HK-2 (cell line): ENCODE measurements around the gene SMARCA2.

ENCODE experiments used
- DNase-seq: peaks from one replicate; pipeline ENCODE4 v3.0.0-alpha.2; 2018; ENCODE audit not compliant: unreplicated experiment

Gene SMARCA2

DNA sequence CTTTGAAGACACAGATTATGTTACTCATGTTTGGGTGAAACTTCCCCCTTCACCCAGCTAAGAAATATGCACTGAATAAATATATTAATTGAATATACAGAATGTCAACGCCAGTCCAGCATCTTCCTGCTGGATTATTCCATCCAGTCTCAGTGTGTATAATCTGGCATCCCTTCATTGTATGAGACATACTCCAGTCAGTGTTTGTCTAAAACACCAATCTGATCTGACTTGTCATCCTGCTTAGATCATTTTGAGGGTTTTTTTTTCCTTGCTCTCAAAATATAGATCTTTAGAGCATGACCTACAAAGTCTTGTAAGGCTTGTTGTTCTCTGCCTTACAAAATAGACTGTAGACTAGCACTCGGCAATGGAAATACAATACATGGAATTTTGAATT lies 195.1 kb downstream of the SMARCA2 start:
- no peak for DNase-seq

DNA sequence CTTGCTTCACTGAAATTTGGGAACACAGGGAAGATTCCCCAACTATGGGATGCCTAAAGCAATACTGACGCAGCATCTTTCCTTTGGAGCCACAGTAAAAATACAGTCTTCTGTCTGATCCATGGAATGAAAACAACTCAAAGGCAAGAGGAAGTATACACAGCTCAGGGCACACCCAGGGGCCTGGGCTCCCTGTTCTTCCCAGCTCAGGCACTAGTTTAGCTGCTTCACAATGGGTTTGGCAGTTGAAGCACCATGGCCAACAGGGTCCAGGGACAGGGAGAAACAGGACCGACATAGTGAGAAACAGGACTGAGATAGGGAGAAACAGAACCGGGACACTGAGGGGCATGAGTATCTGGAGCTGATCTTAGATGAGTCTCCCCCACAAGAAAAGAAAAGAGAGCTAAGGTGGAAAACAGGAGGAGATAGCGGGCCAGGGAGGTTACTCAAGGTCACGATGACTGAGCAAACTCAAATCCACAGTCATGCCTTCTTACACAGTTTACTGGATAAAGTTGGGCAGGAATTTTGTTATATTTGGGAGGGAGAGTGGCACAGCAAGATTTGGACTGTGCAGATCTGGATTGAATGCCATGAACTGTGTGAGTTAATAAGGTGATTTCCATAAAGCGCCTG lies 198.8 kb downstream of the SMARCA2 start:
- DNase-seq = no peak

GRCh38 chr9:2214707-2215106 lies 199.6 kb downstream of the SMARCA2 start:
- no peak for DNase-seq

DNA sequence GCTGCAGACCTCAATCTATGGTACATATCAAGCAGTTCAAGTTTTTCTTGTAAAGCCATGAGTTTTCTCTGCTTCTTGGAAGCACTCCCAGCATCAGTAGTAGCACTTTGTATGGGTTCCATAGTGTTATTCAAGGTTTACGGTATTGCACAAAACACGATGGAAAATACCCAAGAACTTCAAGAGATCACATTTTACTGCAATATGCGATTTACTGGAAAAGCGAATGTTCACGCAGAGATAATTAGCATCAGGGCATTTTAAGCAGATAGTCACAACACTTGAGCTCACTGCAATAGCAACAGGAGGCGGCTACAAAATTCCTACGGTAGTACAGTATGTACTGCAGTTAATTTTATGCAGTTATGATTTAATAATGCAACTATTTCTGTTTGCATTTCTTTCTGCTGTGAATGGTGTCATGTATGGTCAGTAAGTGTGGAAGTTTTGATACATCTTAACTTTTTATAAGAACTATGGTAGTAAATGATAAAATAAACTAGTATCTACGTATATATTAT lies 200.8 kb downstream of the SMARCA2 start:
- DNase-seq = no peak

DNA sequence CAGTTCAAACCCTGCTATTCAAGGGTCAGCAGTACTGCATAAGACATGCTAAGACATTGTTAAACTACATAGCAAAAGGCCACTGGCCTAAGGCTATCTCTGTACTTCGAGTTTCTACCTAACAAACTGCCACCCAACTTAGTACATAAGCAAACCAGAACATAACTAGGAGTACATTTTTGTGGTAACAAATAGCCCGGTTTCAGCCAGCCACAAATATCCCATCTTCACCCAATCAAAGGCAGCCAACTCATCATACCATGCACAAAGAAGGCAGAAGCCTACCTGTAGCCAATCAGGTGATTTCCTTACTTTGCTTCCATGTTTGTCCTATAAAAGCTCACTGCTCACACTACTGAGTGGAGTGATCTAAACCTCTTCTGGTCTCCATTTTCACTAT lies 201.4 kb downstream of the SMARCA2 start:
- peak; percentile 16 for DNase-seq

DNA sequence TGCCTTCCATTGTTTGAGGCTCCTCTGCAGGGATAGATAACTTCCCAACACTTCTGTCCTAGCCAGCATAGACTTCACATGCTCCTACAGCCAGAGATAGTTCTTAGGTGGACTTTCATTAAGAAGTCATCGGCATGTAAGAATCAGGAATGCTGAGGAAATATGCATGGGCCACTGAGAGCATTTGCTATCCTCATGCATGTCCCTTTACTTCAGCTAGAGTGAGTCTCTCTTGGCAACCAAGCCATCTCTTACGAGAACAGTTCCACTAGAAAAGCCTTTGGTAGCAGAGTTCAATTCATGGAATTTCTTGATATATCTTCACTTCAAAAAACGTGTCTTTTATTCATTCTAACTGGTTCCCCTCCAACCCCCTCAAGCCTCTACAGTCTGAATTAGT lies 202.4 kb downstream of the SMARCA2 start:
- DNase-seq = no peak

DNA sequence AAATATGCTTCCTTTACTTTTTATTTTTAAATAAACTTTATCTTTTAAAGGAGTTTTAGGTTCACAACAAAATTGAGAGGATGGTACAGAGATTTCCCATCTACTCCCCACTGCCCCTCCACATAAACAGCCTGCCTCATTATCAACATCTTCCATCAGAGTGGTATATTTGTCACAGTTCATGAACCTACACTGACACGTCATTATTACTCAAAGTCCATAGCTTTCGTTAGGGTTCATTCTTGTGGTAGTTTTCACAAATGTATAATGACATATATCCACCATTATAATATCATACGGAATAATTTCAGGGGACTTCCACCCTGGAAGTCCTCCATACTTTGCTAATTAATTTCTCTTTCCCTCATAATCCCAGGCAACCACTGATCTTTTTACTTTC lies 204.9 kb downstream of the SMARCA2 start:
- no peak for DNase-seq

DNA sequence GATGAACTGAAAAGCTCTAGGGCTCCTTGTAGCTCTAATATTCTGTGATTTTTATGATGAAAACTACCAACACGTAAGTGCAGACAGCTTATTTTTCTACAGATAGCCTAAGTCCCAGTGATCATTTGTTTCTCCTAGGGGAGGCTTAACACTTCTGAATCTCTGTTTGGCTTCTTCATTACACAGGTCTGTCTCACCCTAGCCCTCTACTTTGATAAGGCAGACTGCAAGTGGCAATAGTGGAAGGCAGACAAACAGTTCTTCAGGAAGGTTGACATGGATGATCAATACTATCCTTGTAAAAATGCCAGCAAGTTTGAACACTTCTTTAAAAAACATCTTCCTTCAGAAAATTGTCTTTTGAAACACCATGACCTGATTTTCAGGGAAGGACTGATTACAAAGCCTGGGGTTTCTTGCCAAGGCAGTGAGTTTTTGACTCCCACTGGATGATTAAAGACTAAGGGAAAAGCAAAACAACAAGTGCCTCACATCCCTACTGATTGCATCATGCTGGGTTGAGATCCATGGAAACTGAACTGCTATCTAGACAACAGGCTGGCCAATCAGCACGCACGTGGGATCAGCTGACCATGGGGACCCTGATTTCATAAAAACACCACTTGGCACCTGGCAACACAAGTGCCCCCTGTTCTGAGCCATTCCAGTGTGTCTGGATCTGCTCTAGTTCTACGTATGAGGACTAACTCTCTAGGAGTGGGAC lies 212.2 kb downstream of the SMARCA2 start:
- no peak for DNase-seq

GRCh38 chr9:2228132-2228531 lies 213.0 kb downstream of the SMARCA2 start:
- no peak for DNase-seq

DNA sequence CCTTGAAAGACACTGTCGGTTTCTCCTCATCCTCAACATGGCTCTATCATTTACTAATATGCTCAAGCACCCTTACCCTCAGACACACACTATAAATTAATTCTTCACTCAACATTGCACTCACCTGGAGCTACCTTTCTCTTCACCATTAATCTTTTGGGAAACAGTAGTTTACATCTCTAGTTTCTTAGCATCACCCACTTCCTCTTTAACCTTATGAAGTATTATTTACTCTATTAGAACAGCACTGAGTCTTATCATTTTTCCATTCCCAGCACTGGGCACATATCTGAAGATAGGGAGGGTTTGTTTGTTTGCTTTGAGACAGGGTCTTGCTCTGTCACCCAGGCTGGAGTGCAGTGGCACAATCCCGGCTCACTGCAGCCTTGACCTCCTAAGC lies 213.5 kb downstream of the SMARCA2 start:
- DNase-seq = no peak

- DNase-seq = no peak
Measured at GRCh38 chr9:2229109-2229721, 214.1 kb downstream of the SMARCA2 start.

DNA sequence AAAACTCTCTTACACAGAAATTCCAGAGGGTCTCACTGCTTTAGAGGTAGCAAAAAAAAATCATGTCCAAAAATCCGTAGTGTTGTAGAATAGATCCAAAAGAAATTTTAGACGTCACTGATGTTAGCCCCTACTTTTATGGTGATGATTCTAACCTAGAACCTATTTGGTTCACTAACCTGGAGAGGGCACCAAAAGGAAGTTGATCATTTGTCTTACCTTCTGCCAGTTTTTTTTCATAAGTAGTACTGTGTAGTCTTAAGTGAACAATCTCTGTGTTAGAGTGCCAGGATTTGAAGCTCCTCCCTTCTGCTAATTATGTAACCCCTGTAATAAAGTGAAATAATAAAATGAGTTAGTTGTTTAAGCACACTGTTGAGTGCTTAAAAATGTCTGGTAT lies 215.2 kb downstream of the SMARCA2 start:
- DNase-seq = no peak

DNA sequence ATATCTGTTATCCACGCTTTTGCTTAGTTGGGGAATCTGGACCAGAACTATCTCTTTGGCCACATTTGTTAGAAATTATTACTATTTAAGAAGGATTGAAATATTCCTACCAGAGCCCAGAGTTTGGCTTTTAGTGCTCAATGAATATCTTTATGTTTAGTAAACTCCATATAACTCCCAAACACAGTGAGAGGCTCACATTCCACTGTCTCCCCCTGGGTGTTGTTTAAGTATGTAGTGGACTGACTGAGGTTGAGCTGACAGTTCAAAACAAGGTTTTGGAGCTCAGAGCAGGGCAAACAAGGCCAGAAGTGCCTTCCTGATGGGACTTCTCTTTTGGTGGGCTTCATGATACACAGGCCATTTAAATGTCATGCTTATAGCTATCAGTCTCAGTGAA lies 216.0 kb downstream of the SMARCA2 start:
- no peak for DNase-seq

DNA sequence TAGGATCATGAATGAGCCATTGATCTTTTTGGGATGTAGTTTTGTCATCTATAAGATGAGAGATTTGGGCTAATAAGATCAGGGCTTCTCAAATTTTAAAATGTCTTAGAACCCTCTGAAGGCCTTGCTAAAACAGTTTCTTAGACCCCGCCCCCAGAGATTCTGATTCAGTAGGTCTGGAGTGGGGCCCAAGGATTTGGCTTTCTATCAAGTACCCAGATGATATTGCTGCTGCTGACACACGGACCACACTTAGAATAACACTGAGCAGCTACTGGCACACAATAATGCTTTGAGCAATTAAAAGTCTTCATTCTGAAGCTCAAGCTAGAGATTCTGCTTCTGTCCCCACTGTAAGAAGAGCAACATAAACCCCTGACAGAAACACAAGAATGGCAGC lies 216.7 kb downstream of the SMARCA2 start:
- no peak for DNase-seq

GRCh38 chr9:2233274-2233673 lies 218.1 kb downstream of the SMARCA2 start:
- no peak for DNase-seq

GRCh38 chr9:2234371-2234893 lies 219.3 kb downstream of the SMARCA2 start:
- no peak for DNase-seq

GRCh38 chr9:2235623-2236022 lies 220.5 kb downstream of the SMARCA2 start:
- DNase-seq = no peak

DNA sequence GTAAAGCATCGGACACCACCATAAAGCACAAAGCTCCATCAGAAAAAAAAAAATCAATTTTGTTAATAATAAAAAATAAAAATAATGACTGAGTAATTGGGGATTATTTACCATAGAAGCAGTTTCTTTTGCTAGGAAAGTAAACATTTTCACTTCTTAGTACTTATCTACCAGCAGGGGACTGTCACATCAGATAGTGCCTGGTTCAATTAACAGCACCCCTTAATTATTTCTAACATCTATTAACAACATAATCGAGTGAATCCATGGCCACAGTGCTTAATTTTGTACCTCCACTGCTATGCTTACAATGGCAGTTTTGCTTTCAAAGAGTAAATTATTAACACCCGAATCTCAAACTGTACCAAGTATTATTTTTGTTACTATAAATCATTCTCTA lies 221.7 kb downstream of the SMARCA2 start:
- DNase-seq = no peak

GRCh38 chr9:2241461-2241835 lies 226.3 kb downstream of the SMARCA2 start:
- DNase-seq = no peak

- peak; percentile 73 for DNase-seq
Measured at GRCh38 chr9:2241836-2242741, 226.9 kb downstream of the SMARCA2 start.

DNA sequence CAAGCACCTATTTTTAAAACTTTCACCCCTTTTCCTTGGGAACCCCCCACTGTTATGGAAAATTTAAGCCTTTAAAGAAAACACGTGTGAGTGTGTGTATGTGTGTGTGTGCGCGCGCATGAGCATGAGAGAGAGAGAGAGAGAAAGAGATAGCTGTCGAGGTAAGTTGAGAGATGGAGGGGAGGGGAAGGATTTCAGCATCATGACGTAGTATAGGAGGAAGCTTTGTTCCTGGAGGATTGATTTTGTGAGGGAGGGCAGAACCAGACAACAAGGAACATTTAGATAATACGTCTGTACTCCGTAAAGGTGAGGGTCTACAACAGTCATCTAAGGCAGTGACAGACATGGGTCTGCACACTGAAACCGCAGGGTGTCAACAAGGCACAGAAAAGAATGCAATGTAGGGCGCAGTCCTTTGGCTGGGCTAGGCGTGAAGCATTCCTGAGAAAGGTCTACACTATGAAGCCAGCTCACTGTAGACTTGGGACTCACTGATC lies 227.7 kb downstream of the SMARCA2 start:
- no peak for DNase-seq
